ENCODE data around the gene SNRNP25.

- TF ChIP-seq CTCF (IDR thresholded peaks at IDR 0.05; ENCODE audit: low read length) (no peak), EZH2phosphoT487 (IDR thresholded peaks at IDR 0.05; ENCODE audit: low read length) (no peak)
Measured at GRCh38 chr16:60166-60565, 6.5 kb downstream of the SNRNP25 start.
